Measurements from ENCODE around the gene FASN.

Gene FASN

DNA sequence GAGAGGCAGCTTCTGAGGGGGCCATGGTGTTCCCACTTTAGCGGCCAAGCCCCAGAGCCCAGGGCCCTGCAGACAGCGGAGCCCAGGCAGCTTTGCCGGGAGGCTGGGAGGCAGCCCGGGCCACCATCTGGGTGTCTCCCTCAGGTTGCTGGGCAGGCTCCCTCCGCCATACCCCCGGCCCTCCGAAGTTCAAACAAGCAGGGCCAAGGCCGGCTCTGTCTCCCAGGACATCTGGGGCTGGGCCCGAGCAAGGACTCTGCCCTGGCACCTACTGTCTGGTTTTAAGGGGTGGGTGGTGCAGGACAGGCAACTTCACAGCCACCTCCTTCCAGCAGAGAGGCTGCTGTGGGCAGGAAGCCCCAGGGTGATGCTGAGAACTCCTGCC is 35.1 kb downstream of the FASN start:
- TF ChIP-seq ZFX (IDR thresholded peaks at IDR 0.05) = no peak
- TF ChIP-seq, protein P1, sequence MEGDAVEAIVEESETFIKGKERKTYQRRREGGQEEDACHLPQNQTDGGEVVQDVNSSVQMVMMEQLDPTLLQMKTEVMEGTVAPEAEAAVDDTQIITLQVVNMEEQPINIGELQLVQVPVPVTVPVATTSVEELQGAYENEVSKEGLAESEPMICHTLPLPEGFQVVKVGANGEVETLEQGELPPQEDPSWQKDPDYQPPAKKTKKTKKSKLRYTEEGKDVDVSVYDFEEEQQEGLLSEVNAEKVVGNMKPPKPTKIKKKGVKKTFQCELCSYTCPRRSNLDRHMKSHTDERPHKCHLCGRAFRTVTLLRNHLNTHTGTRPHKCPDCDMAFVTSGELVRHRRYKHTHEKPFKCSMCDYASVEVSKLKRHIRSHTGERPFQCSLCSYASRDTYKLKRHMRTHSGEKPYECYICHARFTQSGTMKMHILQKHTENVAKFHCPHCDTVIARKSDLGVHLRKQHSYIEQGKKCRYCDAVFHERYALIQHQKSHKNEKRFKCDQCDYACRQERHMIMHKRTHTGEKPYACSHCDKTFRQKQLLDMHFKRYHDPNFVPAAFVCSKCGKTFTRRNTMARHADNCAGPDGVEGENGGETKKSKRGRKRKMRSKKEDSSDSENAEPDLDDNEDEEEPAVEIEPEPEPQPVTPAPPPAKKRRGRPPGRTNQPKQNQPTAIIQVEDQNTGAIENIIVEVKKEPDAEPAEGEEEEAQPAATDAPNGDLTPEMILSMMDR (conservative IDR thresholded peaks at IDR 0.05) = no peak

DNA sequence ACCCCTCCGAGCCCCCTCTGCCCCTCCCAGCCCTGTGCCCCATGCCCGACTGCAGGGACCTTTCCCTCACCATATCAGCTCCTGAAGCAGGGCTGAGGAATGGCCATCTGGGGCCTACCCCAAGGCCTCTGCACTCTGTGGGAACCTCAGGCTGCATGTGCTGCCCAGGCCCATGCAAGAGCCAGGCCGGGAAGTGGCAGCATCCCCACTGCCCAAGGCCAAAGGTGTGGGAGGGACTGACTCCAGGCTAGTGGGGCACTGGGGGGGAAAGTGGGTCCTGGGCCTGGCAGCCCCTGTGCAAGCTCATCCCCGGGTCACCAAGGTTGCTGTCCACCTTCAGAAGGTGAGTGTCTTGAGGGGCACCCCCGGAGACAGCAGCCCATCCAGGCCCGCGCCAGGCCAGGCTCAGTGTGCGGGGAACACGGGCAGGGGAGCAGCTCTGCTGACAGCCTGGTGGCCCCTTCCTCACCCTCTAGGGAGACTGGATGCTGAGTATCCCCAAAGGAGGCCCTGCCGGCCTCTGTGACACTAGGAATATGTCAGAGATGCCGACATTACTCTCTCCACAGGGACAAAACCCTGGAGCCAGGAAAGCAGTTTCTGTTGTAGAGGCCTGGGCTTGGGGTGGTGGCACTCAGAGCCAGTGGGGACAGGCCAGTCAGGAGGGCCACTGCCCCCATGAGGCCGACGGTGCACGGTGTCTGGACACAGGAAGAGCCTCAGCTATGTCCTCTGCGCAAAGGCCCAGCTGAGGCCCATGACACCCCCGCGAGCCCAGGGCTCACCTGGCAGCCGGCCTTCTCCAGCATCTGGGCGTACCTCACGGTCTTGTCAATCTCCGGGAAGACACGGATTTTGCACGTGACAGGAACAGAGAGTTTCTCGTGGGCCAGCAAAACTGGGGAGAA is 35.7 kb downstream of the FASN start:
- TF ChIP-seq, protein P1 (conservative IDR thresholded peaks at IDR 0.05) = no peak
- TF ChIP-seq ZFX (IDR thresholded peaks at IDR 0.05) = no peak
- H3K27ac ChIP-seq = peak overlapping the region; percentile 92

More for the DNA sequence above, 35.1 kb downstream of the FASN start:
- peak overlapping the region; percentile 92 for H3K27ac ChIP-seq

DNA sequence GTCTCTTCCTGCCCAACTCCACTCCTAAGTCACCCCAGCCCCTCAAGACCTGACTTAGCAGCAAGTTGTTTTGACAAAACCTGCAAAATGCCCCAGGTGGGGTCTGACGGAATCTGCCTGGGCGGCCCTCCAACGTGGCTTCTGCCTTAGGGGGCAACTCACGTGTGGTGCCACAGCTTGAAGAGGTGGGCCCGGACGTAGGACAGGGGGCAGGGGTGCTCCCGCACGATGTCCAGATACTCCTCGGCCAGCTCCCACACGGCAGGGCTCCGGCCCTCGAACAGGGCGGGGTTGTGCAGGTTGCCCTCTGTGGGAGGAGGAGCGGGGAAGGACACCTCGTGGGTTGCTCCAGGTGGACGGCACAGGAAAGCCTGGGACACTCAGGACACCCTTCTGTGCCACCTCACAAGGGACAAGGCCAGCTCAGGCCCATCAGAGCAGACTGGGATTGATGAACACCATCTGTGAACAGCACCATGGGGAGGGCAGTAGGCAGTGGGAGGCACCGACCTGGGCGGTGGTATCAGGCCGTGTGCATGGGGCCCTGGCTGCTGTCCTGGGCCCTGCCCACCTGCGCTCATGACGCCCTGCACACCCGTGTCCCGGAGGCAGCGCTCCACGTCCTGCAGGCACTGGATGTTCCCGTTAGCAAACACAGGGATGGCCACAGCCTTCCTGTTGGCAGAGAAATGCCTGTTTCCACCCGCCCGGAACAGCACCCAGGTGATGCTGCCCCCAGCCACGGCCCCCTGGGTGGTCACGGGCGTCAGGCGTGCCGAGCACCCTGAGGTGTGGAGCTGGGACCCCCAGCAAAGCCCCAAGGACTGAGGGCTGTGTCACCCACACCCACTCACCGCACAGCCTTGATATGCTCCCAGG is 36.8 kb downstream of the FASN start:
- H3K27ac ChIP-seq = peak overlapping the region; percentile 92; the same call in 1 of the 2 replicates
- no peak for TF ChIP-seq ZFX (IDR thresholded peaks at IDR 0.05)
- TF ChIP-seq, protein P1 (conservative IDR thresholded peaks at IDR 0.05) = no peak

DNA sequence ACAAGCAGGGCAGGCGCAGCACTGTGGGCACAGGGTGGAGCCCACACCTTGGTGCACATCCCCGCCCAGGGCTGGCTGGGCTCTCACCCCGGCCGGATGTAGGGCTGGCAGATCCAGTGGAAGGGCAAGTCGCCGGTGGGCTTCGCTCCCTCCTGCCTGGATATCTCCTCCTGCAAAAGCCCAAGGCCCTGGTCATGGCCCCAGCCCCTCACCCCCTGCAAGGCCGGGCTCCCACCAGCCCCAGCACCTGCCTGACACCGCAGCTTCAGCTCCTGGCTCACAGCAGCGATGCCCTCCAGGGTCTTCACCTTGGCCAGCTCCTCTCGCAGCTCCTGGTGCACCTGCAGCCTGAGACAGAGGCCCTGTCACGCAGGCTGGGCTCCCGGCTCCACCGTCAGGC is 37.4 kb downstream of the FASN start:
- TF ChIP-seq, protein P1 (conservative IDR thresholded peaks at IDR 0.05) = no peak
- no peak for TF ChIP-seq ZFX (IDR thresholded peaks at IDR 0.05)
- H3K27ac ChIP-seq = peak overlapping the region; percentile 92; the same call in 1 of the 2 replicates

DNA sequence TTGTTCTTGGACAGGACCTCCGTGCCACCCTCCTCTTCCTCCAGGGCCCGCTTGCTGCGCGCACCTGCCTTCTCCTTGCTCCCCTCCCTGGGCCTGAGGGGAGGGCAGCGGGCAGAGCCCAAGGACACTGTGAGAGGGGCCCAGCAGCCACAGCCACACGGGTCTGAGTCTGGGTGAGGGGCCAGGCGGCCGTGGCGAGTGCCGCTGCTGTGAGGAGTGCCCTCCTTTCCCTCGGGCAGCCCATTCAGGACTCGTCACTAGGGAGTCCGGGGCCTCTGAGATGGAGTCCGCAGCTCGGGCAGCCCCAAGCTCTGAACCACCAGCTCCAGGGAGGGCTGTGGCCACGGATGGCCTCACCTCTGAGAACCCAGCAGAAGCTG is 38.0 kb downstream of the FASN start:
- H3K27ac ChIP-seq = no peak overlapping the region
- TF ChIP-seq ZFX (IDR thresholded peaks at IDR 0.05) = no peak
- TF ChIP-seq, protein P1 (conservative IDR thresholded peaks at IDR 0.05) = no peak

DNA sequence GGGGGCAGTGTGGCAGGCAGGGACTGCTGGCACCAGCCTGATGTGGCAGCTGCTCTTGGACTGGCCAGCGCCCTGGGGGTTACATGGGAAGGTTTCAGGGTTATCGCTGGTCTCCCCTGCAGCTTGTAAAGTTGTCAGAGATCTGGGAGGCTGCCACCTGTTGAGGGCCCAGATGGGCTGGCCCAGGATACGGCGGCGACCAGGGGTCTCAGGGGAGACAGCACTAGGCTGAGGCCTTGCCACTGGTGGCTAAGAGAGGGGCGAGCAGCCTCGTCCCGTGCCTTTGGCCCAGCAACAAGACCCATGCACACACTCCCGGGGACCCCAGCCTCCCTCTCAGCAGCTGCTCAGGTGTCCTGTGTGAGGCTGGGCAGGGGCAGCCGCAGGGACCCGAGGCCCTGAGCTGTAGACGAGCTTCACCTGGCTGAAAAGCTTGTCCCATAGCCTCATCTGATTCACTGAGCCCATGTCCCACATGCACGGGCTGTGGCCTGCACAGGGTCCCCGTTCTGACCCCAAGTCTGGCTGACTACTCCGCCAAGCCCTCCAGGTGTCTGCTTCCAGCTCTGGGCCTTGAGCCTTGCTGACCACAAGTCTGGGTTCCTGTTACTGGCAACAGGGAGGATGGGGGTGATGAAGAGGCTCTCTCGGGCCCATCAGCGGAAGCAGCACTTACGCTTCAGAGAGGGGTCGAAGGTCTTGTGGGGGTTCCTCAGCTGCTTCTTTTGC is 38.6 kb downstream of the FASN start:
- no peak overlapping the region for H3K27ac ChIP-seq
- TF ChIP-seq, protein P1 (conservative IDR thresholded peaks at IDR 0.05) = no peak
- no peak for TF ChIP-seq ZFX (IDR thresholded peaks at IDR 0.05)
